RCC 7860 (cell line): ENCODE results near the gene TPST2.

Experiments used
- DNase-seq: peaks from one replicate; pipeline ENCODE4 v3.0.0-alpha.2; 2015; ENCODE audit warnings: low spot score
- FAIRE-seq: peaks from 2 replicates; lab custom pipeline; 2012; peaks lifted over from hg19 to GRCh38; lab: Jason Lieb, UNC

The TPST2 gene

GRCh38 chr22:26559961-26560575, 29.9 kb downstream of the TPST2 start:
- FAIRE-seq (no peak), DNase-seq (no peak)

DNA sequence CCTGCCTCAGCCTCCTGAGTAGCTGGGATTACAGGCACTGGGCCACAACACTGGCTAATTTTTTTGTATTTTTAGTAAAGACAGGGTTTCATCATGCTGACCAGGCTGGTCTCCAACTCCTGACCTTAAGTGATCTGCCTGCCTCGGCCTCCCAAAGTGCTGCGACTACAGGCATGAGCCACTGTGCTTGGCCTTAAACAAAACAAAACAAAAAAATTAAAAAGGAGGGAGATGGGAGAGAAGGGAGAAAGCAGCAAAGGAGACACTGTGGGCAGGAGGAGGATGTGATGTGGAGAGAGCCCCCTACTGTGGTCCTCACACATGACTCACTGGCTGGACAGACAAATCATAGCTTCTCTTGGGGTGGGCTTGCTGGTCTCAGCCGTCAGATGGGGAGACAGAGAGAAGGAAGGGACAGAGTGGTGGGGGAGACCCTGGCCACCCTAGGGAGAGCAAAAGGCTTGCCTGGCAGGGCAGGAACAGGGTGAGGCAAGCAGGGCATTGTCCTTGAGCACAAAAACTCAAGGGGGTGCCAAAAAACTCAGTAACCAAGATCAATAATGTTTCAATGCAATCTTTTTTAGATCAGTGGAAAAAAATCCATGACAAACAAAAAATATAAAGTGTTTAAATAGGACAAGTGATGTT, 31.6 kb downstream of the TPST2 start:
- no peak for DNase-seq
- no peak for FAIRE-seq

DNA sequence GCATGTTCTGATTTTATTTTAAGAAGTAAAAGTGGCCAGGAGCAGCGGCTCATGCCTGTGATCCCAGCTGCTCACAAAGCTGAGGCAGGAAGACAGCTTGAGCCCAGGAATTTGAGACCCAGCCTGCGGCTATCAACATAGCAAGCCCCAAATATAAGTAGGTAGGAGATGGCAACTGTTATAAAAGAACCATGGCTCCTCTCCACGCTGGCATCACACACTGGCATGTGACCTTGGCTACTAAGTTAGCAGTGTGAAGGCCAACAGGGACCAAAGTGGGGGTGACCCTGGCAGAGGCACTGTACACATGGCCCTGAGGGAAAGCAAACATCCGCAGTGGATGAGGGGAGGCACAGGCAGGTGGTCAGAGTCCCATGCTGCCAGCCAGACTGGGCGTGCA, 33.0 kb downstream of the TPST2 start:
- DNase-seq (no peak), FAIRE-seq (no peak)

GRCh38 chr22:26555478-26555877, 34.5 kb downstream of the TPST2 start:
- FAIRE-seq (no peak), DNase-seq (no peak)

GRCh38 chr22:26554956-26555355, 35.0 kb downstream of the TPST2 start:
- no peak for DNase-seq

DNA sequence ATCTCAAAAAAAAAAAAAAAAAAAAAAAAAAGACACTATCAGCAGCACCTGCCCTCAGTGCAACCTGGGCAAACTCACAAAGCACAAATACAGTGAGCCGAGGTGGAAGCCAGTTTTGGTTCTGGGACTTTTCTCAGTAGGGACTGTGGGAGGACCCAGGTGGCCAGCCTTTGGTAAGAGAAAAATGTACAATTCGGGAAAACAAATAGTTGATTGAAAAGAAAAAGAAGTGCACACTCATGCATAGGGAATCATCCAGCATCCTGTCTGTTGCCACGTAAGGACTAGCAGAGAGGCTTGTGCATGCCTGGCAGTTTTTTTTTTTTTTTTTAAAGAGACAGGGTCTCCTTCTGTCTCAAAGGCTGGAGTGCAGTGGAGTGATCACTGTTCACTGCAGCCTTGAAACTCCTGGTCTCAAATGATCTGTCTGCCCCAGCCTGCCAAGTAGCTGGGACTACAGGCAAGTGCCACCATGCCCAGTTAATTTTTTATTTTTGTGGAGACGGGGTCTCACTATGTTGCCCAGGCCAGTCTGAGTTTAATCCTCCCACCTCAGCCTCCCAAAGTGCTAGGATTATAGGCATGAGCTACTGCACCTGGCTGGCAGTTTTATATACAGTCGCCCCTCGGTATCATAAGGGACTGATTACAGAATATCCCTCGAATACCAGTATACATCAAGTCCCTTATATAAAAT, 36.7 kb downstream of the TPST2 start:
- peak; percentile 84 for FAIRE-seq

More at GRCh38 chr22:26554956-26555355, 35.0 kb downstream of the TPST2 start:
- FAIRE-seq: no peak

DNA sequence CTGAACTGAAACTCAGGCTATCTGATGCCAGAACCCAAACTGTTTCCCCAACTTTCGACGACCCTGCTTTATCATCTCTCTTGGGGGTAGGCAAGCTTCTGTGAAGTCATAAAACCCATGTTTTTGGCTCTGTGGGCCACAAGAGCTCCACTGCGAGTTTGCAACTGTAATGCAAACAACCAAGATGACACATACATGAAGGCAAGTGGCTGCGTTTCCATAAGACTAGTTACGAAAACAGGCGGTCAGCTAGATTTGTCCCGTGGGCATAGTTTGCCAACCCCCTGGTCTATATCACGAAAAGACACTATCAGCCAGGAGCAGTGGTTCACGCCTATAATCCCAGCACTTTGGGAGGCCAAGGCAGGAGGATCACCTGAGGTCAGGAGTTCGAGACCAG, 37.5 kb downstream of the TPST2 start:
- FAIRE-seq (no peak), DNase-seq (no peak)

More for the DNA sequence above, 36.7 kb downstream of the TPST2 start:
- peak; percentile 75 for DNase-seq

DNA sequence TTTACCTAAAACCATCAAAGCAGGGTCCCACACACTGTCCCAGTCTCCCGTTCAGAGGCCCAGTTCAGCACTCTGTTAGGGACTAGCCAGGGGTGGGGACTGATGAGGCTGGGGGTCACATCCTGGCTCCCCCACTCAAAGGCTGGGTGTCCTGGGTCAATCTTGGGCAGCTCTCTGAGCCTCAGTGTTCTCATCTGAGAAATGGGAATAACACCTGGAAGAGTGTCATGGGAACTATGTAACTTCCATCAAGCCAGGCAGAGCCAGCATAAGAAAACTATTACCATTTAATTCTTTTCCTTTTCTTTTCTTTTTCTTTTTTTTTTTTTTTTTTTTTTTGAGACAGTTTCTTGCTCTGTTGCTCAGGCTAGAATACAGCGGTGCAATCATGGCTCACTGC, 38.4 kb downstream of the TPST2 start:
- DNase-seq (no peak), FAIRE-seq (no peak)

- FAIRE-seq: peak; percentile 97
- peak; percentile 97 for DNase-seq
Observed at GRCh38 chr22:26550498-26551033, 39.4 kb downstream of the TPST2 start.

- DNase-seq: no peak
- no peak for FAIRE-seq
Observed at GRCh38 chr22:26549902-26550497, 39.9 kb downstream of the TPST2 start.

GRCh38 chr22:26548984-26549383, 40.9 kb downstream of the TPST2 start:
- no peak for DNase-seq
- no peak for FAIRE-seq

DNA sequence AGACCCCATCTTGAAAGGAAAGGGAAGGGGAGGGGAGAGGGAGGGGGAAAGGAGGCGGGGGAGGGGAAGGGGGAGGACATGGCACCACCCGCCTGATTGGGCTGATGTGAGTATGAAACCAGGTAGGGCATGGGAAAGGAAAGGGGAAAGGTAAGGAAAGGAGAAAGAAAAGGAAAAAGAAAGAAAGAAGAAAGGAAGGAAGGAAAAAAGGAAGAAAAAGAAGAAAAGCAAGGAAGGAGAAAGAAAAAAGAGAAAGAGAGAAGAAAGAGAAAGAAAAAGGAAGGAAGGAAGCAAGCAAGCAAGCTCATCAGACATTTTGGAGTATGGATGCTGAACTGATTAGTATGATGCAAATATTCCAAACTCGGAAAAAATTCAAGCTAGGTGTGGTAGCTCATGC, 41.6 kb downstream of the TPST2 start:
- FAIRE-seq: no peak

DNA sequence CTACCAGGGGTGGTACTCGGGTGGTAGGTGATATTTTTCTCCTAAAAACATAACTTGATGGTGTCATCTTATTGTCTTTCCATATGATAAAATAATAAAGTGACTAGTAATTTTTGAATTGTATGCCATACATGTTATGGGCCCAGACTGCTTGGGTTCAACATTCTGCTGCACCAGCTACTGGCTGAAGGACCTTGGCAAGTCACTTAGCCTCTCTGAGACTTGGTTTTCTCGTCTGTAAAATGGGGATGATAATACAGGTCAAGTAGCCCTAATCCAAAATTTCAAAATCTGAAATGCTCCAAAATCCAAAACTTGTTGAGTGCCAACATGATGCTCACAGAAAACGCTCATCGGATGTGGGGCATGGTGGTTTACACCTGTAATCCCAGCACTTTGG, 42.1 kb downstream of the TPST2 start:
- FAIRE-seq: no peak

More for the DNA sequence above, 41.6 kb downstream of the TPST2 start:
- no peak for DNase-seq

DNA sequence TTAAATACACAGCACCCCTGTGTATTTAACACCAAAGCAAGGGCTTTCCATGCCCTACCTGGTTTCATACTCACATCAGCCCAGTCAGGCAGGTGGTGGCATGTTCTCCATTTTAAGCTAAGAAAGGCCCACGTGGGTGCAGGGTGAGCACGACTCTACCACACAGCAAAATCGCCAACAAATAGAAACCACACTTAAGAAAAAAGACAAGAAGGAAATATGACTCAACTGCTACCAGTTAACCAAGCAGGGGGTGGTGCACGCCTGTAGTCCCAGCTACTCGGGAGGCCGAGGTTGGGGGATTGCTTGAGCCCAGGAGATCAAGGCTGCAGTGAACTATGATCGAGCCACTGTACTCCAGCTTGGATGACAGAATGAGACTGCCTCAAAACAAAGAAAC, 42.5 kb downstream of the TPST2 start:
- FAIRE-seq (no peak), DNase-seq (no peak)

More for the DNA sequence above, 42.1 kb downstream of the TPST2 start:
- no peak for DNase-seq

GRCh38 chr22:26546282-26546681, 43.6 kb downstream of the TPST2 start:
- FAIRE-seq (no peak), DNase-seq (no peak)

DNA sequence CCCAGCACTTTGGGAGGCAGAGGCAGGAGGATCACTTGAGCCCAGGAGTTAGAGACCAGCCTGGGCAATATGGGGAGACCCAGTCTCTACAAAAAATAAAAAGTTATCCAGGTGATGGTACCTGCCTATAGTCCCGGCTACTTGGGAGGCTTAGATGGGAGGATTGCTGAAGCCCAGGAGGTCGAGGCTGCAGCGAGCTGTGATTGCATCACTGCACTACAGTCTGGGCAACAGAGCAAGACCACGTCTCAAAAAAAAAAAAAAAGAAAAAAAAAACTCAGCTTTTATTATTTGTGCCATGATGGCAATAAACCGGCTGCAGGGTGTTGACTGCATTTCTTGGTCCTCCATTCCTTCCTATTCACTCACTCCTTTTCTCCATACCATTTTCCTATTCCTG, 44.1 kb downstream of the TPST2 start:
- DNase-seq (no peak), FAIRE-seq (no peak)

- FAIRE-seq (no peak), DNase-seq (no peak)
Observed at GRCh38 chr22:26545385-26545784, 44.5 kb downstream of the TPST2 start.

DNA sequence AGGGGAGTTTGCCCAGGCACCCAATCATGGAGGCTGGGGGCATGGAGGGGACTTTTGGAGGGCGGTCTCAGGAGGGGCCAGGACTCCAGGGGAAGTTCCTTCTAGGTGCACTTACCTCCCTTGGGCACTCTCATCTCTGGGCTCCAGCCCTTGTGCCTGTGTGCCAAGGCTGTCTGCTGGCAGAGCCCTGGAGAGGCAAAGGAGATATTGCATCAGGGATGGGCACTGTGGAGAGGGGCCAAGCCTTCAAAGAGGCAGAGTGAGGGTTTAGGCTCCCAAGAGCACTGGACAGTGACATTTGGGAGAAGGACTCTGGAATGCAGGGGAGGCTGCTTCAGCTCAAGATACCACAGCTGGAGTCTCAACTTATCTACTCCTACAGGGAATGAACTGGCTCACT, 45.4 kb downstream of the TPST2 start:
- no peak for FAIRE-seq
- DNase-seq: no peak

GRCh38 chr22:26542831-26543230, 47.1 kb downstream of the TPST2 start:
- DNase-seq (no peak), FAIRE-seq (no peak)

GRCh38 chr22:26541167-26541819, 48.6 kb downstream of the TPST2 start:
- DNase-seq (no peak), FAIRE-seq (no peak)

GRCh38 chr22:26540119-26540518, 49.8 kb downstream of the TPST2 start:
- no peak for FAIRE-seq
- no peak for DNase-seq
